Measurements from ENCODE around the gene TPPP2. TPM values are rescaled to one million over a fixed set of nuclear protein-coding genes. Genes with fewer than 3 reads are reported as not detected.

Gene TPPP2
- total and polyA plus RNA-seq, 10 of the 15 experiments (the other 5 are each of a cell fraction or from before 2014, with no cell fraction given), result not detected

DNA sequence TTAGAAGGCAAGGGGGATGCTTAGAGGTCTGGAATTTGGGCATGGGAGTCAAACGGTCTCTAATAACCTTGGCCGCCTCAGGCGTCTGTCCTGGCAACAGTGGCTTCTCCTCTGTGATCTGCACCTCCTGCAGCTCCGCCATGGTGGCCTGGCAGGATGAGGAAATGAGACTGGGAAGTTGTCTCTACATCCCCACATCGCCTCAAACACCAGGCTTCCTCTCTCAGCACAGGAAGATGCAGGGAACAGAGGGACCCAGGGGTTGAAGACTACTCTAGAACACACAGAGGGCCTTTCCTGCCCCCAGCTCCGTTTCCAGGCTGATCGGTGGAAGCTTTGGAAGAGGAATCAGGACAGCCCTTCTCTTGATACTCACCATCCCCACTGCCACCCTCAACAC is 6.8 kb upstream of the TPPP2 start:
- RAD21 ChIA-PET (ENCODE audit: unreplicated experiment), result no interaction called here
- Histone ChIP-seq H2AFZ (ENCODE audit: control insufficient read depth, low read depth, low read length) (no peak overlapping the region), H3K79me2 (ENCODE audit: control insufficient read depth, insufficient read depth, low read length) (no peaks in the 10 kb centered on the region), H4K20me1 (ENCODE audit: control insufficient read depth, insufficient read depth) (no peaks in the 10 kb centered on the region), H3K4me2 (ENCODE audit: control insufficient read depth, insufficient read depth) (no peak overlapping the region), H3K27ac (ENCODE audit: control insufficient read depth, insufficient read depth) (no peak overlapping the region), H3K9ac (ENCODE audit: control insufficient read depth, insufficient read depth, low read length) (no peak overlapping the region), H3K27me3 (replicated peaks in 1 of 2; ENCODE audit: control insufficient read depth in 2 of 2, insufficient read depth in 2 of 2, low read length in 1 of 2) (peaks cover 15 to 19% of the 10 kb centered on the region in 2 experiments), H3K9me3 (replicated peaks; ENCODE audit: control insufficient read depth, insufficient read depth, low read length) (no peaks in the 10 kb centered on the region), H3K4me3 (no peak overlapping the region), H3K36me3 (ENCODE audit: control insufficient read depth in 2 of 2, insufficient read depth in 2 of 2, low read length in 1 of 2) (no peaks in the 10 kb centered on the region), H3K4me1 (ENCODE audit: control insufficient read depth, insufficient read depth, low read length) (peaks cover 4% of the 10 kb centered on the region; the same call in 1 of the 2 replicates)
- SMC1A ChIA-PET (ENCODE audit: uncharacterized antibody, unreplicated experiment), result interaction anchor here (1.3 kb wide), 1 partner anchor 9 kb away, joined by 4 read pairs; no protein-coding TSS in a partner anchor
- DNase-seq (ENCODE audit: low read depth, low spot score) (no peak), FAIRE-seq (no peak), ATAC-seq (no peak)
- CTCF ChIA-PET, result interaction anchor here (1.1 to 1.9 kb wide), 4 partner anchors 9 to 70 kb away, joined by 3 to 6 read pairs (median 3); no protein-coding TSS in a partner anchor
- in situ Hi-C loops (cut with MboI) (no loop called here), intact Hi-C loops (cut with micrococcal nuclease; ENCODE audit: unreplicated experiment) (no loop called here)
- TF ChIP-seq SMAD1 (IDR thresholded peaks at IDR 0.05; ENCODE audit: low read depth, partially characterized antibody), result no peak
- no peak for TF ChIP-seq ETV6 (conservative IDR thresholded peaks at IDR 0.05 in 1 of 2, IDR thresholded peaks at IDR 0.05 in 1 of 2; ENCODE audit: borderline replicate concordance in 1 of 2, low read depth in 1 of 2)
- WGBS (ENCODE audit: insufficient coverage, insufficient replicate concordance, low lambda C conversion rate, missing lambda C conversion rate), result 27% methylated on average over 7 of the region's 7 CpGs
- POLR2A ChIA-PET, result no interaction called here
- no TSS peak for BruUV-seq (replicated peaks)

DNA sequence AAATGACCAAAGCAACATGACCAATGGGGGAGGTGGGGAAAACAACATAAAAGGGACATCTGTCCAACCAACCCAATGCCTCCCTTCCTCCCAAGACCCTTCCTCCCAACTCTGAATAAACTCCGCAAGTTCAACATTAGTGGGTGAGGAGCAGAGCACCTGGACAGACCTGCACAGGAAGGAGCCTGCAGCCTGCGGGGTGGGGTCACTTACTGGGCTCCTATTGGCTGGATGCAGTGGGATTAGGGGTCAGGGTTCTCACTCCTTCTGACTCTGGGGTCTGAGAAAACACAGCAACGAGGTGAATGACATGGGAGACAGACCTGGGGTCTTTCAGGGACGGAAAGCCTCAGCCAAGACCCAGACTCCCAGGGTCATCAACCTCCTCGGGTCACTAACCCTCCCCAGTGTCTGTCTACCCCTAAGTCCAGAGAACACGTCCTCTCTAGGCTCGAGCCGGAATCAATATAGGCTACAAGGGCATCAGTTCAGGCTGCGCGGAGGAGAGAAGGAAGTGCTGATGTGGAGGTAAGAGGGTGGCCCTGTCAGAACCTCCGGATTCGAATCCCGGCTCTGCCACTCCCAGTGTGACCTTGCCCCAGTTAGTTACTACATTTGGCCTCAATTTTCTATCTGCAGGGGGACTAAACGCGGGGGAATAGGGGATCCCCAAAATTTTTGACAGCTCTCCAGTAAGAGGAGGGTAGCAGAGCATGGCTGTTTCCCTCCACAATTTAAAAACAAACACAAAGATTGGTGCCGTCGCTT is 6.0 kb upstream of the TPPP2 start:
- Histone ChIP-seq H3K27me3 (replicated peaks in 1 of 2; ENCODE audit: control insufficient read depth in 2 of 2, insufficient read depth in 2 of 2, low read length in 1 of 2) (peaks cover 15 to 19% of the 10 kb centered on the region in 2 experiments), H3K4me2 (ENCODE audit: control insufficient read depth, insufficient read depth) (peak overlapping the region; percentile 87; the same call in 1 of the 2 replicates), H3K9me3 (replicated peaks; ENCODE audit: control insufficient read depth, insufficient read depth, low read length) (no peaks in the 10 kb centered on the region), H3K79me2 (ENCODE audit: control insufficient read depth, insufficient read depth, low read length) (no peaks in the 10 kb centered on the region), H3K9ac (ENCODE audit: control insufficient read depth, insufficient read depth, low read length) (no peak overlapping the region), H2AFZ (ENCODE audit: control insufficient read depth, low read depth, low read length) (no peak overlapping the region), H3K4me1 (ENCODE audit: control insufficient read depth, insufficient read depth, low read length) (peaks cover 4% of the 10 kb centered on the region; the same call in 1 of the 2 replicates), H3K36me3 (ENCODE audit: control insufficient read depth in 2 of 2, insufficient read depth in 2 of 2, low read length in 1 of 2) (no peaks in the 10 kb centered on the region), H4K20me1 (ENCODE audit: control insufficient read depth, insufficient read depth) (no peaks in the 10 kb centered on the region), H3K4me3 (no peak overlapping the region; the same call in 1 of the 2 replicates), H3K27ac (ENCODE audit: control insufficient read depth, insufficient read depth) (no peak overlapping the region)
- SMC1A ChIA-PET (ENCODE audit: uncharacterized antibody, unreplicated experiment), result interaction anchor here (1.3 kb wide), 1 partner anchor 9 kb away, joined by 4 read pairs; no protein-coding TSS in a partner anchor
- in situ Hi-C loops (cut with MboI), result no loop called here
- RAD21 ChIA-PET (ENCODE audit: unreplicated experiment), result no interaction called here
- CTCF ChIA-PET, result interaction anchor here (1.1 to 1.9 kb wide), 3 partner anchors 17 to 69 kb away, joined by 3 to 6 read pairs (median 3); no protein-coding TSS in a partner anchor
- WGBS (ENCODE audit: insufficient coverage, insufficient replicate concordance, low lambda C conversion rate, missing lambda C conversion rate), result 9% methylated on average over 17 of the region's 17 CpGs
- no TSS peak for BruUV-seq (replicated peaks)
- ATAC-seq, result no peak
- no peak for FAIRE-seq
- intact Hi-C loops (cut with micrococcal nuclease; ENCODE audit: unreplicated experiment), result no loop called here
- no peak for DNase-seq (ENCODE audit: low read depth, low spot score)
- POLR2A ChIA-PET, result no interaction called here
- TF ChIP-seq, protein P1, sequence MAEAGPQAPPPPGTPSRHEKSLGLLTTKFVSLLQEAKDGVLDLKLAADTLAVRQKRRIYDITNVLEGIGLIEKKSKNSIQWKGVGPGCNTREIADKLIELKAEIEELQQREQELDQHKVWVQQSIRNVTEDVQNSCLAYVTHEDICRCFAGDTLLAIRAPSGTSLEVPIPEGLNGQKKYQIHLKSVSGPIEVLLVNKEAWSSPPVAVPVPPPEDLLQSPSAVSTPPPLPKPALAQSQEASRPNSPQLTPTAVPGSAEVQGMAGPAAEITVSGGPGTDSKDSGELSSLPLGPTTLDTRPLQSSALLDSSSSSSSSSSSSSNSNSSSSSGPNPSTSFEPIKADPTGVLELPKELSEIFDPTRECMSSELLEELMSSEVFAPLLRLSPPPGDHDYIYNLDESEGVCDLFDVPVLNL (IDR thresholded peaks at IDR 0.05; ENCODE audit: low read depth, low read length), result no peak
- TF ChIP-seq YY1 (IDR thresholded peaks at IDR 0.05; ENCODE audit: low read depth, low read length) (no peak), SPI1 (IDR thresholded peaks at IDR 0.05; ENCODE audit: borderline replicate concordance, insufficient read depth, low read depth, low read length) (no peak), MYB (IDR thresholded peaks at IDR 0.05; ENCODE audit: borderline replicate concordance, low read depth, low read length) (no peak), PAX5 (IDR thresholded peaks at IDR 0.05; ENCODE audit: borderline replicate concordance, low read depth, low read length) (no peak), RBBP5 (conservative IDR thresholded peaks at IDR 0.05) (no peak), ZBED1 (IDR thresholded peaks at IDR 0.05; ENCODE audit: borderline replicate concordance) (no peak)
- TF ChIP-seq, protein P2, sequence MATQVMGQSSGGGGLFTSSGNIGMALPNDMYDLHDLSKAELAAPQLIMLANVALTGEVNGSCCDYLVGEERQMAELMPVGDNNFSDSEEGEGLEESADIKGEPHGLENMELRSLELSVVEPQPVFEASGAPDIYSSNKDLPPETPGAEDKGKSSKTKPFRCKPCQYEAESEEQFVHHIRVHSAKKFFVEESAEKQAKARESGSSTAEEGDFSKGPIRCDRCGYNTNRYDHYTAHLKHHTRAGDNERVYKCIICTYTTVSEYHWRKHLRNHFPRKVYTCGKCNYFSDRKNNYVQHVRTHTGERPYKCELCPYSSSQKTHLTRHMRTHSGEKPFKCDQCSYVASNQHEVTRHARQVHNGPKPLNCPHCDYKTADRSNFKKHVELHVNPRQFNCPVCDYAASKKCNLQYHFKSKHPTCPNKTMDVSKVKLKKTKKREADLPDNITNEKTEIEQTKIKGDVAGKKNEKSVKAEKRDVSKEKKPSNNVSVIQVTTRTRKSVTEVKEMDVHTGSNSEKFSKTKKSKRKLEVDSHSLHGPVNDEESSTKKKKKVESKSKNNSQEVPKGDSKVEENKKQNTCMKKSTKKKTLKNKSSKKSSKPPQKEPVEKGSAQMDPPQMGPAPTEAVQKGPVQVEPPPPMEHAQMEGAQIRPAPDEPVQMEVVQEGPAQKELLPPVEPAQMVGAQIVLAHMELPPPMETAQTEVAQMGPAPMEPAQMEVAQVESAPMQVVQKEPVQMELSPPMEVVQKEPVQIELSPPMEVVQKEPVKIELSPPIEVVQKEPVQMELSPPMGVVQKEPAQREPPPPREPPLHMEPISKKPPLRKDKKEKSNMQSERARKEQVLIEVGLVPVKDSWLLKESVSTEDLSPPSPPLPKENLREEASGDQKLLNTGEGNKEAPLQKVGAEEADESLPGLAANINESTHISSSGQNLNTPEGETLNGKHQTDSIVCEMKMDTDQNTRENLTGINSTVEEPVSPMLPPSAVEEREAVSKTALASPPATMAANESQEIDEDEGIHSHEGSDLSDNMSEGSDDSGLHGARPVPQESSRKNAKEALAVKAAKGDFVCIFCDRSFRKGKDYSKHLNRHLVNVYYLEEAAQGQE (IDR thresholded peaks at IDR 0.05; ENCODE audit: low read depth, low read length), result no peak
- TF ChIP-seq, protein P3, sequence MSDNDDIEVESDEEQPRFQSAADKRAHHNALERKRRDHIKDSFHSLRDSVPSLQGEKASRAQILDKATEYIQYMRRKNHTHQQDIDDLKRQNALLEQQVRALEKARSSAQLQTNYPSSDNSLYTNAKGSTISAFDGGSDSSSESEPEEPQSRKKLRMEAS (IDR thresholded peaks at IDR 0.05; ENCODE audit: low read depth, low read length), result no peak

Data from GM12878 (cell line).